Heart left ventricle (tissue), 13 donors: Measurements from ENCODE around the gene IRX6.

ENCODE experiments used
- POLR2A ChIP-seq, 2 donors: fragments of 450-650 bp; IDR thresholded peaks; one replicate each; pipeline ENCODE4 v1.6.1; 2017; ENCODE audit warnings: antibody characterized with exemption in 2 of 2, mild to moderate bottlenecking in 2 of 2, moderate library complexity in 2 of 2
- TF ChIP-seq, protein P1 (sequence below), 12 donors: fragments of 200-600 bp; sonication (generic) in 4 of 12; IDR thresholded peaks; one replicate each; pipeline versions ENCODE4 v1.5.0 to v1.8.0; 2018 to 2022; ENCODE audit warnings: antibody characterized with exemption in 12 of 12, mild to moderate bottlenecking in 5 of 12
- donor health status: ischemic (EF 13 %, LVEDD 7.1; RV severe dilation, severe dysfunction).
- donor health status: DM: no; HTN: yes; CAD: no.
- donor health status: DM: no; HTN: no; CAD: no.
- donor health status: ischemic (EF 25% LVEDD 6.9; RV normal size, moderate dysfunction).
- donor health status: ischemic (EF 25% LVEDD 5.7; RV mildly dilated, moderate dysfunction).
- donor health status: ischemic (EF 35%, LVEDD 5.7; RV mildly dilated, moderate dysfunction).
- donor health status: nonischemic (EF 11% LVEDD 7.7; RV severe dilation, severe dysfunction).
- donor health status: DM: yes; HTN: yes; CAD: no.
- donor health status: PGD.
- donor health status: ischemic (EF 29% LVEDD 5.4; RV normal size, mild dysfunction).
- donor health status: nonischemic (EF 23%, LVEDD 6.1; RV moderate dilation, normal function).

GRCh38 chr16:55350984-55351383 lies 27.0 kb downstream of the IRX6 start:
- TF ChIP-seq, protein P1, sequence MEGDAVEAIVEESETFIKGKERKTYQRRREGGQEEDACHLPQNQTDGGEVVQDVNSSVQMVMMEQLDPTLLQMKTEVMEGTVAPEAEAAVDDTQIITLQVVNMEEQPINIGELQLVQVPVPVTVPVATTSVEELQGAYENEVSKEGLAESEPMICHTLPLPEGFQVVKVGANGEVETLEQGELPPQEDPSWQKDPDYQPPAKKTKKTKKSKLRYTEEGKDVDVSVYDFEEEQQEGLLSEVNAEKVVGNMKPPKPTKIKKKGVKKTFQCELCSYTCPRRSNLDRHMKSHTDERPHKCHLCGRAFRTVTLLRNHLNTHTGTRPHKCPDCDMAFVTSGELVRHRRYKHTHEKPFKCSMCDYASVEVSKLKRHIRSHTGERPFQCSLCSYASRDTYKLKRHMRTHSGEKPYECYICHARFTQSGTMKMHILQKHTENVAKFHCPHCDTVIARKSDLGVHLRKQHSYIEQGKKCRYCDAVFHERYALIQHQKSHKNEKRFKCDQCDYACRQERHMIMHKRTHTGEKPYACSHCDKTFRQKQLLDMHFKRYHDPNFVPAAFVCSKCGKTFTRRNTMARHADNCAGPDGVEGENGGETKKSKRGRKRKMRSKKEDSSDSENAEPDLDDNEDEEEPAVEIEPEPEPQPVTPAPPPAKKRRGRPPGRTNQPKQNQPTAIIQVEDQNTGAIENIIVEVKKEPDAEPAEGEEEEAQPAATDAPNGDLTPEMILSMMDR (IDR thresholded peaks at IDR 0.05) = no peak
- TF ChIP-seq POLR2A (IDR thresholded peaks at IDR 0.05) = no peak
